Keratinocyte (primary cell): ENCODE data around the gene IDH3A.

Experiments
- EZH2 ChIP-seq: IDR thresholded peaks from one replicate; pipeline ENCODE4 v1.6.1; 2012; ENCODE audit warnings: inconsistent platforms, mild to moderate bottlenecking, low read length, moderate library complexity
- TF ChIP-seq, protein P1 (sequence below), 3 experiments: IDR thresholded peaks in 1 of 3; conservative IDR thresholded peaks in 1 of 3; optimal IDR thresholded peaks in 1 of 3; 2 replicates in 2 of 3; 3 replicates in 1 of 3; pipeline versions ENCODE3 to v1.5.1; 2011; ENCODE audit warnings: low read length in 3 of 3, mild to moderate bottlenecking in 3 of 3, moderate library complexity in 2 of 3, control low read depth in 1 of 3, inconsistent platforms in 1 of 3; ENCODE audit not compliant: insufficient read depth in 2 of 3; ENCODE audit errors: extremely low read depth in 1 of 3

DNA sequence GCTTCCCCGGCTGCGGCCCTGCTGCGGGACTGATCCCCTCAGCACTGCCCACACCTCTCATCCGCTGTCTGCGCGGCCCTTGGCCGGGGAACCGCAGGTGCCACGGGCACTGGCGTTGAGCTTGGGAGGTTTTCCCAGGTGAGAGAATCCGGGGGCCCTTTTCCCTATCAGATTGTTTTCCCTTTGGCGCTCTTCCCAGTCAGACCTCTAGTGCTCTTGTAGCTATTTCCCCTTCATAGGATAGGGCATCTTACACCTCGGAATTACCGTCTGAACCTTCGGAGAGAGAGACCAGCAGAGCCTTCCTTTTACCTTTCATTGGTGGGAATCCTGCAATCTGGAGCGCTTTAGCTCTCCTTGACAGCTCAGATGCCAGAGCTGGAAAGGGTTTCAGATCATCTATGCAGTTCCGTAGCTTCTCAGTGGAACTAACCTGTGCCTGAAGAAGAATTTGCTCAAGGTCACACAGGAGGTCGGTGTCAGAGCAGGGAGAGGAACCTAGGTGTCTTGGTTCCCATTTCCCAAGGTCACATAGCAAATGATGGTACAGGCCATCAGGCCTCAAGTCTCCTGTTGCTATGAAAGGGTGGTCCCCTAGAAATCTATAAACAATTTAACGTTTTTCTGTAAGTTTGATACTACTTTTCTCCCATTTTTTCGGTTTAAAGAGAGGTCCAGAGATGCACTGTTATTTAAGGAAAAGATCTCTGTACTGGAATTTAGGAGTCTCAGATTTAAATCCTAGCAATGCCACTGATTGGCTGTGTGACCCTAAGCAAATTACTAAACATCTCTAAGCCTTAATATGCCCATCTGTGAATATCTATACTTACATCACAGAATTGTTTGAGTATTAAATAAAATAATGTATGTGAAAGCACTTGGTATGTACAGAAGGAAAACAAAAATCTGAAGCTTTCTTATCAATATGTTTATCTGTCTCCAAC is 916 bp downstream of the IDH3A start:
- TF ChIP-seq, protein P1, sequence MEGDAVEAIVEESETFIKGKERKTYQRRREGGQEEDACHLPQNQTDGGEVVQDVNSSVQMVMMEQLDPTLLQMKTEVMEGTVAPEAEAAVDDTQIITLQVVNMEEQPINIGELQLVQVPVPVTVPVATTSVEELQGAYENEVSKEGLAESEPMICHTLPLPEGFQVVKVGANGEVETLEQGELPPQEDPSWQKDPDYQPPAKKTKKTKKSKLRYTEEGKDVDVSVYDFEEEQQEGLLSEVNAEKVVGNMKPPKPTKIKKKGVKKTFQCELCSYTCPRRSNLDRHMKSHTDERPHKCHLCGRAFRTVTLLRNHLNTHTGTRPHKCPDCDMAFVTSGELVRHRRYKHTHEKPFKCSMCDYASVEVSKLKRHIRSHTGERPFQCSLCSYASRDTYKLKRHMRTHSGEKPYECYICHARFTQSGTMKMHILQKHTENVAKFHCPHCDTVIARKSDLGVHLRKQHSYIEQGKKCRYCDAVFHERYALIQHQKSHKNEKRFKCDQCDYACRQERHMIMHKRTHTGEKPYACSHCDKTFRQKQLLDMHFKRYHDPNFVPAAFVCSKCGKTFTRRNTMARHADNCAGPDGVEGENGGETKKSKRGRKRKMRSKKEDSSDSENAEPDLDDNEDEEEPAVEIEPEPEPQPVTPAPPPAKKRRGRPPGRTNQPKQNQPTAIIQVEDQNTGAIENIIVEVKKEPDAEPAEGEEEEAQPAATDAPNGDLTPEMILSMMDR (optimal IDR thresholded peaks at IDR 0.05 in 1 of 3, IDR thresholded peaks at IDR 0.05 in 1 of 3, conservative IDR thresholded peaks at IDR 0.05 in 1 of 3; ENCODE audit: extremely low read depth in 1 of 3, insufficient read depth in 2 of 3, low read length in 3 of 3), result no peak
- TF ChIP-seq EZH2, result no peak
